HepG2 (cell line): ENCODE data around the gene ORC6. TPM values are rescaled to one million over a fixed set of nuclear protein-coding genes. Genes with fewer than 3 reads are reported as not detected.

Experiments used
- ATF4 ChIP-seq, 2 experiments: fragments of 450-650 bp in 1 of 2; sonication (generic) in 1 of 2; formaldehyde crosslinking; IDR thresholded peaks; 2 replicates each; pipeline versions ENCODE4 v1.5.0 to v1.8.0; 2020 to 2022; ENCODE audit warnings: mild to moderate bottlenecking in 1 of 2, missing genetic modification reagents in 1 of 2
- BATF2 ChIP-seq: sonication (generic); formaldehyde crosslinking; IDR thresholded peaks from 2 replicates; pipeline ENCODE4 v1.8.0; 2022; ENCODE audit warnings: mild to moderate bottlenecking, missing genetic modification reagents, moderate library complexity
- IKZF1 ChIP-seq: fragments of 450-650 bp; IDR thresholded peaks from 2 replicates; pipeline ENCODE4 v1.7.1; 2016
- MED13 ChIP-seq: sonication (generic); formaldehyde crosslinking; IDR thresholded peaks from 2 replicates; pipeline ENCODE4 v1.5.0; 2020; ENCODE audit warnings: missing genetic modification reagents
- NBN ChIP-seq: fragments of 450-650 bp; conservative IDR thresholded peaks from 2 replicates; pipeline ENCODE4 v1.6.1; 2017
- PRDM10 ChIP-seq: sonication (generic); formaldehyde crosslinking; IDR thresholded peaks from 2 replicates; pipeline ENCODE4 v1.4.0; 2020; ENCODE audit warnings: low read depth, missing genetic modification reagents
- ZNF574 ChIP-seq: sonication (generic); formaldehyde crosslinking; IDR thresholded peaks from 2 replicates; pipeline ENCODE4 v1.4.0; 2020; ENCODE audit warnings: missing genetic modification reagents
- polyA plus RNA-seq, 8 experiments: library from polyadenylated mRNA; depleted of rRNA in 3 of 8; stranded (reverse) in 7 of 8; unstranded in 1 of 8; fragments of >200 nt; fragmentation: Illumina TruSeq in 4 of 8; extraction: Trizol in 4 of 8; gene quantifications; 2 replicates each; pipeline versions ENCODE4 v1.2.1 to v1.2.3, GENCODE V29; 2011 to 2016; ENCODE audit warnings: low read depth in 4 of 8, missing spikeins in 1 of 8, mixed read lengths in 1 of 8; ENCODE audit not compliant: insufficient read depth in 1 of 8
- total RNA-seq, 5 experiments: library from RNA; depleted of rRNA; stranded (reverse); fragments of >200 nt; fragmentation: Illumina TruSeq; extraction: Trizol; gene quantifications; 2 replicates each; pipeline ENCODE4 v1.2.3, GENCODE V29; 2016; ENCODE audit warnings: low read depth in 1 of 5

Gene ORC6
- total and polyA plus RNA-seq, 2 of the 13 experiments (the other 11 are each of a cell fraction or from before 2014, with no cell fraction given): 34.2 to 69.8 TPM

- peak; percentile 53; the same call in 1 of the 2 replicates for TF ChIP-seq PRDM10
- peak; percentile 58; the same call in 1 of the 2 replicates for TF ChIP-seq ZNF574 (CRISPR knock-in tag)
- TF ChIP-seq NBN: no peak
- no peak; the same call in 1 of the 2 replicates for TF ChIP-seq MED13 (CRISPR knock-in tag)
- no peak for TF ChIP-seq IKZF1
- TF ChIP-seq BATF2 (CRISPR knock-in tag): 0 out of 2 replicates have a peak, but pooled peaks have one; percentile 12
- peak in 1 of 2 experiments; percentile 37; a peak in 1 of 4 replicates for TF ChIP-seq ATF4 (CRISPR knock-in tag; IDR thresholded peaks at IDR 0.05)
Observed at GRCh38 chr16:46690281-46691178, 1.1 kb downstream of the ORC6 start (continued).
